C4-2B (cell line): ENCODE results near the gene PPP1R12B.

ENCODE experiments used
- CTCF ChIP-seq: fragments of 450-650 bp; conservative IDR thresholded peaks from 2 replicates; pipeline ENCODE4 v1.5.1; 2017; ENCODE audit warnings: mild to moderate bottlenecking
- ZFX ChIP-seq: fragments of 450-650 bp; IDR thresholded peaks from 2 replicates; pipeline ENCODE4 v1.6.1; 2017

GRCh38 chr1:202361224-202361623 is 12.7 kb downstream of the PPP1R12B start:
- TF ChIP-seq CTCF (no peak), ZFX (no peak)
